Activated CD4-positive, alpha-beta T cell treated with anti-CD3 and anti-CD28 coated beads, Interleukin-10, Interleukin-2, amounts not matched to agents 100 ng/mL and 50 ng/mL, durations not matched to agents 16 hours and 8 hours (primary cell): ENCODE measurements around the gene SRSF12.
A peak's percentile ranks its signal among the peaks of the same experiment; 100 is the strongest.
"Not testable (repeated sequence)": the region's sequence is repeated elsewhere in the genome, so short reads cannot be mapped to it uniquely, and the experiment has no call there.

Source experiments
- DNase-seq: peaks from one replicate; pipeline ENCODE4 v3.0.0-alpha.2; 2020

The SRSF12 gene

DNA sequence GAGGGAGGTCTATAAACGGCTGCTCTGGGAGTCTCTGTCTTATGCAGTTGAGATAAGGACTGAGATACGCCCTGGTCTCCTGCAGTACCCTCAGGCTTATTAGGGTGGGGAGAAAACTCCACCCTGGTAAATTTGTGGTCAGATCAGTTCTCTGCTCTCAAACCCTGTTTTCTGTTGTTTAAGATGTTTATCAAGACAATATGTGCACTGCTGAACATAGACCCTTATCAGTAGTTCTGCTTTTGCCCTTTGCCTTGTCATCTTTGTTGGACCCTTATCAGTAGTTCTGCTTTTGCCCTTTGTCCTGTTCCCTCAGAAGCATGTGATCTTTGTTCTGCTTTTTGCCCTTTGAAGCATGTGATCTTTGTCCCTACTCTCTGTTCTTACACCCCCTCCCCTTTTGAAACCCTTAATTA, 10.4 kb upstream of the SRSF12 start:
- DNase-seq = not testable (repeated sequence)

DNA sequence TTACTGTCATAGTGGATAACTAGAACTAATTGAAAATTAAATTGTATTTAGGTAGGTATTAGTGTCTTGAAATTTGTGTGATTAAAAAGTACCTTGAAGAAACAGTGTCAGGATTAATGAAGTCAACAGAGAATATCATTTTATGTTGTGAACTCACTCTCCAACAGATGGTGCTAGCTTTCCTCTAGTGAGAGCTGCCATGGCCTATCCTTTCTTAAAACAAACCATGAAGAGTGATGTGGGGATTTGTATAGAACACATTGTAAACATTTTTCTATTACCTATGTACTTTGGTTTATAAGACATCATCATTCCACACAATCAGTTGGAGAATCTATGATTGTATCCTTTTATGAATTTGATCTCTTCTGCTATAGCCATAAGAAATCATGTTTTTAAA, 4.8 kb upstream of the SRSF12 start:
- peak; percentile 32 for DNase-seq

DNA sequence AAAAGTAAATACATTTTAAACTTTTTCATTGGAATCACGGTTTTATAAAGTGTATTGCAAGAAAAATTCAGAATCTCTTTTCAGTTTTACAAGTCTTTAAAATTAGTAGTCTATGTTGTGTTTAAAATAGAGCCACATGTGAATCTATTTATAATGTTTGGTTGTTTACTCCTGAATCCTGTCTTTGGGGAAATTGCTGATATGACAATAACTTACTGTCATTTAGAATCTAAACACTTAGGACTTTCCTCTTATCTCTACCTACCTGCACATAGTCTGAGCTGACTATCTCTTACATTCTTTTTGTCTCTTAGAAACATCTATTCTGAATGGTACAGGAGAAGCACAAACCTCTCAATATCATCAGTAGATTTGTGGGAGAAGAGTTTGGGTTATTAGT, 4.1 kb upstream of the SRSF12 start:
- DNase-seq = no peak

DNA sequence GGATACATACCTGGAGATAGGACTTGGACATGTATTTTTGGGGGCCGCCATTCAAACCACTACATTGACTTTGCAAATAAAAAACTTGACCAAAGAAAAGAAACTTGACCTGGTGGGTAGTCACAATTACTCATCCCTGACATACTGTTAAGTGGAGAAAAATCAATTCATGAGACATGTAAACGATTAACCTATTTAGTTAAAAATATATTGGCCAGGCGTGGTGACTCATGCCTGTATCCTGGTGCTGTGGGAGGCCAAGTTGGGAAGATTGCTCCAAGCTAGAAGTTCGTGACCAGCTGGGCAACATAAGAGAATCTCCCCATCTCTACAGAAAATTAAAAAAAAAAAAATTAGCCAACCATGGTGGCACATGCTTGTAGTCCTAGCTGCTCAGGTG, 2.5 kb upstream of the SRSF12 start:
- no peak for DNase-seq

DNA sequence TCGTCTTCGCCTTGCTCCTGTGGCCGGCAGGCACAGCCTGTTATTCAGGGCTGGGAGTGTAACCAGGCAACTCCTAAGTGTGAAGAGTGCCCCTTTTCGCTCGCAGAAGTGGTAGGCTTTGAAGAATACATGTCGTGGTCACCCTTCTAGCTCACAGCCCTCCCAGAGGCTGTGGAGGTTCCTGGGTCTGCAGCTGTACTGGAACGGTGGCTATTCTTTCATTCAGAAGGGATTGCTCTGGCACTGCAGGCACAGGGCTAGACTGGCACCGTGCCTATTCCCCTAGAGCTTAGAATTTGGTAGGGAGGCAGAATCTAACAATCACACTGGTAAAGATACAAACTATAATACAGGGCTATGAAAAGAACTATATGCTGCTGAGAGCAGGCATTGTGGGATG, 1.1 kb upstream of the SRSF12 start:
- no peak for DNase-seq

DNA sequence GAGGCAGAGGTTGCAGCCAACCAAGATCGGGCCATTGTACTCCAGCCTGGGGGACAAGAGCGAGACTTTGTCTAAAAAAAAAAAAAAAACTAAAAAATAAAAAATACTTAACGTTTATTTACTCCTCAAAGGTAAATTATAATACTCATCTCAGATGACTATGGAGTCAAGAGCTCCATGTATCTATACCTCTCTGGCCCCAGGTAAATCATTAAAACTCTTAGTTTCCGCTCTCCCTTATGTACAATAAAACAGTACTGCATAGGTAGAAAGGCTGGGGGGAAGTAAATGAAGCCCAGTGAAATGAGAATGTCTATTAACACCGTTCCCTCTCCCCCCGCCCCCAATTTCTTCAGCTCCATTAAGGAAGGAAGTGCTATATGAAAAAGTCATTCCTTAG, 1.2 kb downstream of the SRSF12 start:
- no peak for DNase-seq

DNA sequence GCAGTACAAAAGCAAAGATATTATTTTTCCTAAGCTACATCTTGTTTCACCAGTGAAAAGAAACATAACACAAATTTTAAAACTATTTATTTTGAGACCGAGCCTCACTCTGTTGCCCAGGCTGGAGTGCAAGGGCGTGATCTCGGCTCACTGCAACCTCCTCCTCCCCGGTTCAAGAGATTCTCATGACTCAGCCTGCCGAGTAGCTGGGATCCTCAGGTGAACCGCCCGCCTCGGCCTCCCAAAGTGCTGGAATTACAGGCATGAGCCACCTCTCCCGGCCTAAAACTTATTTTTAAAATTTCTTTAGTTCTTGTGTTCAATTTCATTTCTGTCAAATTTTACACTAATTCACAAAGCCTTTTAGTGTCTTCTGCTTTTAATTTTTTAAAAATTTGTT, 5.9 kb downstream of the SRSF12 start:
- no peak for DNase-seq

DNA sequence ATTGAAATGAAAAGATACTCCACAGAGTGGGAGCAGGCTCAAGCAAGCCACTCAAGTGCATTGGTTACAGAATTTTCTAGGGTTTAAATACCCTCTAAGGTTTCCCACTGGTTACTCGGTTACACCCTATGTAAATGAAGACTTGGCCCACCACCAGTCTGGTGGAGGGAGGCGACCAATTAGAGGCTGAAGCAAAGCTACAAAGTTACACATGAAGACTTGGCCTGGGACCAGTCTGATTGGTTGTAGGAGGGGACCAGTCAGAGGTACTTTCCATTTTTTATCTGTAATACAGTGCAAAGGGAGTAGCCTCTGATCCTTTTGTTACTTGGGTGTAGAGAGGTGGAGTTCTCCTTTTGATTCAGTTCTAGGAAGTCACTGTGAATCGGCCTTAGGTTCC, 7.6 kb downstream of the SRSF12 start:
- DNase-seq = no peak

DNA sequence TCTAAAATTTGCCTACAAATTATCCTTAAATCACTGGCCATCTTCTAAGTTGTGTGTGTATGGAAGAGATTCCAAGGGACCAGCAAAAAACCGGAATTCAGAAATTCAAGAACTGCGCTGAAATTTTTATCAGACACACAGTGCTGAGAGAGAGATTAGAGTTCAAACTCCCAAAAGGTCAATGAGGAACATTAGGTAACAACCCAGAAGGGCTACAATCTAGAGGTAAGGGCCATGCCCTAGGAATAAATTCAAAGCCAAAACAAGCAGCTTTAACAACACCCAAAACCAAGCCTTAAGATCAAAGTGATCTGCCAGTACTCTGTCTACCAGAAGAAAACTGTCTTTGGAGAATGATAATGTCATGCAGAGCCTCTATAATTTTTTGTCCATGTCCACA, 17.8 kb downstream of the SRSF12 start:
- no peak for DNase-seq

DNA sequence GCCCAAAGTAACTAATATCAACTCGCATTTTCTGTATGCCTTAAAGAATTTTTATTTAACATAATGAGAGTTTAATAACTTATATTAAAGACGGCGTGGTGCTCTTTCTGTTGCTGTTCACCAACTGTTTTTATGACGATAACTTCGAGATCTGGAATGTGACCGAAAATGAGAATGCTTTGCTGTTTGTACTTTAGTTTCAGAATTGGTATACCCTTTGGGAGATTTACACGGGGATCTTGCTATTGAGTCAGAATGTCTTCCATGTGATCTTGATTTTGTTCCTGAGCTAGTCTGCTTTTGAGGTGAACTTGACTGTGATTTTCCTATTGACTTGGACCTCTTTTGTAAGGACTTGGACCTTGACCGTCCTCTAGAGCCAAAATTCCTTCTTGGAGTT, 19.4 kb downstream of the SRSF12 start:
- peak; percentile 82 for DNase-seq

DNA sequence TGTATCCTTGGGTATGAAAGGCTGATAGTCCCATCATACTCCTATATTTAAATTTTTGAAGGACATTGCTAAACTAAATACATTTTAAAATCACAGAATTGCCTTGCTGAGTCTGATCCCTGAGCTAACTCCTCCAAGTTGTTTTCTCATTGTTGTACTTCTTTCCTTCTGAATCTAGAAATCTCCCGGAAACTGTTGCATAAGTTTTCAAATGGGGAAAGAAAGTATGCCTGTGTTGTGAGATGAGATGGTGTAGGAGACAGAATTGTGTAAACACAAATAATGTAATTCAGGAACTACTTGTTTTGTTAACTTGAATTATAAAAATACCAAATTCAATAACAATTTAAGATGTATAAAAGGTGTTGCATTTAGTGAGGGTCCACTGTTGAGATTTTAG, 30.0 kb downstream of the SRSF12 start:
- no peak for DNase-seq

DNA sequence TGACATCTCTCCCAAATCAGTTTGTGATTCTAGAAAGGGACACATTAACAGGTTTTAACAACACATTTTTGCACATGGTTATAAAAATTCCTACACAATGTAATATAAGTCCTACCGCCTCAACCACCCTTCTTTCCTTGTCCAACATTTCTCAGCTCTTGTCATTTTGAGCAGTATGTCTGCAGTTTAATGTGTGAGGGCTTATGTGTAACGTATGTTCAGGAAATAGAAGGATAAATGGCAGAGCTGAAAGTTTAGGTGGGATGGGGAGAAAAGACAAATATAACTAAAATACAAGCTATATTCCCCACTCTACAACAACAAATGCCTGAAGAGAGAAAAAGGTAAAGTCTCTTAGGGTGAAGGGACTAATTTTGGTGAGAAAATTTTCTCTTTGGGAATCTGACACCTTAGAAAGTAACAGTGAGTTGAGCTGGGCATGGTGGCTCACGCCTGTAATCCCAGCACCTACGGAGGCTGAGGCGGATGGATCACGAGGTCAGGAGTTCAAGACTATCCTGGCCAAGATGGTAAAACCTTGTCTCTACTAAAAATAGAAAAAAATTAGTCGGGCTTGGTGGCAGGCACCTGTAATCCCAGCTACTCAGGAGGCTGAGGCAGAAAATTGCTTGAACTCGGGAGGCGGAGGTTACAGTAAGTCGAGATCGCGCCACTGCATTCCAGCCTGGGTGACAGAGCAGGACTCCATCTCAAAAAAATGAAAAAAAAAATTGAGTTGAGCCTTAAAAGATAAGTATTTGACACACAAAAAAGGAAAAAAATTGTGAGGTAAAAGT, 32.3 kb downstream of the SRSF12 start:
- no peak for DNase-seq

DNA sequence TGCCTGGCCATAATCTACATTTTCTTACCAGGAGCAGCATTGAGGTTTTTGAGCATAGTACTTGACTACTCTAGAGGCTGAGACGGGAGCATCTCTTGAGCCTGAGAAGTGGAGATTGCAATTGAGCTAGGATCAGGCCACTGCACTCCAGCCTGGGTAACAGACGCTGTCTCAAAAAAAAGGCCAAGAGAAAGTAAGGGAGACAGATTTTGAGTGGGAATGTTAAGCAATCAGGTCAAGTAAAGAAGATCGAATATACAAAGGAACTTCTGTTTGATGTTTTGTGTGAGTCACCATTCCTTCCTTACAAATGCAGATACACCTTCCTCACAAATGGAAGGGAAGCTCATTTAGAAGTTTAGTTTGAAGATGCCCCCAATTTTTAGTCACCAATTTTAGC, 32.9 kb downstream of the SRSF12 start:
- DNase-seq = no peak

DNA sequence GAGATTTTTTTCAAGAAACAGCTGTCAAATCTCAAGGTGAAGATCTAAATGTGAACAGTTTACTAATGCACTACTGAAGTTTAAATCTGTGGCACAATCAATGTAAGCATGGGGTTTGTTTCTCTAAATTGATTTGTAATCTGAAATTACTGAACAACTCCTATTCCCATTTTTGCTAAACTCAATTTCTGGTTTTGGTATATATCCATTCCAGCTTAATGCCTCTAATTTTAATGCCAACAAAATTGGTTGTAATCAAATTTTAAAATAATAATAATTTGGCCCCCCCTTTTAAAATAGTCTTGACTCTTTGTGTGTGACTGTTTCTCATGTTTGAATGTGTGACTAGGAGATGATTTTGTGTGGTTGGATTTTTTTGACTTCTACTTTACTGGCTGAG, 33.3 kb downstream of the SRSF12 start:
- no peak for DNase-seq

DNA sequence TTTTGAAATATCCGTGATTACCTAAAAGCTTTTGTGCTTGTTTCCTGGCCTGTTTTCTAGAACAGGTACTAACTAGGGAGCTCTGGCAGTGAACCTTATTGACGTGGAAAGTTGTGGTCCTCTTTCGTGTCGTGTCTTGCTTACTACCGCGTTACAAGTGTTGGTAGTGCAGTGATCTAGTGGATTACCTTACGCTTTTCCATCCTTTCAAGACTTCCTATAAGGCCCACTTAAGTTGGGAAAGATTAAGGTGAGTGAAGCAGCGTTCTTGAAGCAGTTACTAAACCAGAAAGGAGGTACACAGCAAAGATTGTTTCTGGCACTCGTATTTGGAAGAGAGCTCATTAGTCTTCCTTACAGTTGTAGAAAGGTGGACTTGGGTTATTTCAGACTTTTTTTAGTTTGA, 35.4 kb downstream of the SRSF12 start:
- peak; percentile 31 for DNase-seq

DNA sequence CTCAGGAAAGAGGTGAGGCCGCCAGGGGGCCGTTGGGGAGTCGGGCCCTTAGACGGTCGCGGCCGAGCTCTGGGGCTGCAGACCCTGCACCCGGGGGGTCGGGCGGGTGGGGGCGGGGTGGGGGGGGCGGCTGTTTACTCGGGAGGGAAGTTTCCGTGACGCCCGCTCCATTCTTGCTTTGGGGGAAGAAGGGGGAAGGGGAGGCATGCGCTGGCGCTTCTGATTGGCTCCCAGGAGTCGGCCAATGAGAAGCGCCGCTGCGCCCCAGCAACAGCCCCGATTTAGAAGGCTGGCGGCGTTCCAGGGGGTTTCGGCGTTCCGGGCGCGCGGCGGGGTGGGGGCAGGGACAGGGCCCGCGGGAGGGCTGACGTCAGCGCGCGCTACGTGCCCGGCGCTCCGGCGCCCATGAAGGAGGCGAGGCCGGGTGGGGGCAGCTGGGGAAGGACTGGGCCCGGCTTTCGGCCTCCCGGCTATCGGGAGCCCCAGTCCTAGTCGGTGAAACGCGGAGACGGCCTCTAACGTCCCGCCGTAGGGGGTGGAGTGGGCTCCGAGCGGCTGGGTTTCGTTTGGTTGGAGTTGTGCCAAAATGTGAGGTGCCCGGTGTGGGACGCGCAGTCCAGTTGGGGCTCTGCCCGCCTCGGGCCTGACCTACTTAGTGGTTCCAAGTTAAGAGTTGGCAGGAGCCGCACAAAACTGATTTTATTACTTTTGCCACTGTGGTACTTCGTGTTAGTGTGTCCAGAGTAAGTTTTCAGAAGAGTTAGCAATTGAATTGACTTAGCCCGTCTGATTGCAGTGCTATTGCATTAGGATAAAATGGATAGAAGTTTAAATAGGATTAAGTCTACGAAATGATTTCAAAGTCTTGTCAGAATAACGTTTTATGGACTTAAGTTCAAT, 36.2 kb downstream of the SRSF12 start:
- DNase-seq = peak; percentile 97

DNA sequence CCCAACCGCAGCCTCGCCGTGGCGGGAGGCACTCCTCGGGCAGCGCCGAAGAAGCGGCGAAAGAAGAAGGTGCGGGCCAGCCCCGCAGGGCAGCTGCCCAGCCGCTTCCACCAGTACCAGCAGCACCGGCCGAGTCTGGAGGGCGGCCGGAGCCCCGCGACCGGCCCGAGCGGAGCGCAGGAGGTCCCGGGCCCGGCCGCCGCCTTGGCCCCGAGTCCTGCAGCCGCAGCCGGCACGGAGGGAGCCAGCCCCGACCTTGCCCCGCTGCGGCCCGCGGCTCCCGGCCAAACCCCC, 36.8 kb downstream of the SRSF12 start:
- DNase-seq = no peak

DNA sequence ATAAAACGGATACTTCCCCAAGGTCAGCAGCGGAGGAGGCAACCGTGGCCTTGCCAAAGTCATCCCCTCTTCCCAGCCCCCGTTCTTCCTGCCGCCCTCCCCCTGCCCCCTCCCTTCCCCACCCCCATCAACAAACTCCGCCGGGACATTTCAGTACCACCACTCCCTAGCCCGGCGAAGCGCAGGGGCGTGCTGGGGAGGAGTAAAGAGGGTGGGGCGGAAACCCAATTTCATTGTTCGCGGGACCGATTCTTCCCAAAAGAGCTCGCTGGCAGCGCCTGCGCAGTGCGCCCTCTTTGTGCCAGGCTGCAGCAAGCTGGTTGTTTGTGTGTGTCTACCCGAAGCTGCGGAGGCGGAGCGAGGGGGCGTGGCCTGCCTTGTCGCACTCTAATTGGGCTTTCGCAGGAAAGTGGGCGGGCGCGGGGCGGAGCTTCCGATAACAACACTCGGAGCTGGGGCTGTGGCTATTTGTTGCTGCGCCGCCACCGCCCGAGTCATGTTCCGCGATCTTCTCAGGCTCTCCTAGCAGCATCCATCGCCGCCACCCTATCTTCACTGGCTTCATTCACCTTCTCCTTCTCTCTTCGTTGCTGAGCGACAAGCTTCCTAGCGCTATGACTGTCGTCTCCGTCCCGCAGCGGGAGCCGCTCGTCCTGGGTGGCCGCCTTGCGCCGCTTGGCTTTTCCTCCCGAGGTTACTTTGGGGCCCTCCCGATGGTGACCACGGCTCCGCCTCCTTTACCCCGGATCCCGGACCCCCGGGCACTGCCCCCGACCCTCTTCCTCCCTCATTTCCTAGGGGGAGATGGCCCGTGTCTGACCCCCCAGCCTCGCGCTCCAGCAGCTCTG, 37.4 kb downstream of the SRSF12 start, which contains the start of gene PNRC1:
Gene PNRC1 (plus strand): TSS at position 471 of the 848 bp plus-strand sequence. CDS start 144 bp downstream, at position 615.
- DNase-seq = peak; percentile 100

DNA sequence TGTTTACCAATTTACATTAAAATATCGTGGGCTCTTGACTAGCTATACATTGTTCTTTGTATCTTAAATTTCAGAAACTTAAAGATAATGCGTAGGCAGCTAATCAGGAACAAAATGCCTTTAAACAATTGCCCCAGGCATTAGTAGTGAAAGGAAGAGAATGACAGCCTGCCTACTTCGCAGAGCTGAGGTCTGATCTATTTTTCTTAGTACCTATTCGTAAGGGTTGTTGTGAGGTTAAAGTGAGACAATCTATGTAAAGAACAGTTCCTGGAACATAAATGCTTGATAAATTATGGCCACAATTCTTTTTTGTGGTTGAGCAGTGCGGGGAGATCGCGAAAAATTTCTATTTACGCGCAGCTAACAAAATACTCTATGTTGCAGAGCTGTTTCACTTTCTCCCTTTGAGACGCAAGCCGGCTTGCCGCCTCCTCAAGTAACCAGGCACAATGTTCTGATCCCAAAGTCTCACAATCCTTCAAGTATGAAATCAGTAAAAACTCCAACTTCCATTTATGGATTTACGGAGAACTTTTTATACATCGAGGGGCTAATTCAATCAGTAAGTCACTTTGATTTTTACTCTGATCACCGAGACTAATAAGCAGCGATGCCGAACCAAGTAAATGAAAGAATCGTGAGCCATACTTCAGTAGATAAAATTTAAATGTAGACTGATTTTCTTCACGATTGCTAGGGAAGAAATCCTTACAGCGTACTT, 38.2 kb downstream of the SRSF12 start:
- DNase-seq = peak; percentile 64

DNA sequence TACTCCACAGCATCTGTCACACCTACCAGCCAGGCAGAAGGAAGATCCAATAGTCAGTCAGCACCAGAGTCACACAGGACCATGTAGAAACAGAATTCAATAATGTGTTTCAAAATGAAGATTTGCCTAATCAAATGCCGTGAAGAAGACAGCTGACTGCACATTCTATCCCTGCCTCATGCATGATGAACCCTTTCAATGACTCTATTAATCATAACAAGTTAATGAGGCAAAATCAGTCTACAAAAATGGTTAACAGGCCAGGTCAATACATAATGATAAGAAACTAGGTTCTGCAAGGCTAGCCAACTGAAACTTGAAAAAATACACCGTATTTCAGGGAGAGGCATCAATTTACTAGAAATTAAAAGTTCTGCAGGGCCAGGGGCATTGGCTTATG, 44.0 kb downstream of the SRSF12 start:
- DNase-seq = no peak

DNA sequence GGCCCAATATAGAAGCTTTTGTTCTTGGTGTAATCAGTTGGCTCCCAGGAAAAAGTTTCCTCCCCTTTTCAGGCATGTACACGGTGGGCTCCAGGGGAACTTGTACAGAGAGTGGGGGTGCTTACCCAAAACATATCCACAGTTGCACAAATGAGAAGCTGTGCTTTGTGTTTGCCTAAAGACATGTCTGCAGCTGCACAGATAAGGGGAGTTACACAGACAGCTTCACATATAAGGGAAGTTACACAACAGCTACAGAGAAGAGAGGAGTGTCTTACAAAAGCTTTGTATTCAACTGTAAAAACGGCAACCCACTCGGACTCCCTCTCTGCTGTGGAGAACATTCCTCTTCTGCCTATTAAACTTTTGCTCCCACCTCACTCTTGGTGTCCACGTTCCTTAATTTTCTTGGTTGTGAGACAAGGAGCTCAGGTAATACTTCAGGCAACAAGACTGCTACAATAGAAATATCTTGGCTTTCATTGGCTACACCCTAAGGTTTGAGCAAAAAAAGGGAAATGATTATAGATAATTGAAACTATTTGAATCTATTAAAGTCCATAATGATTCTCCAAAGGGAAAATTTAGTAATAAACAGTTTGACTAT, 44.8 kb downstream of the SRSF12 start:
- DNase-seq = no peak

DNA sequence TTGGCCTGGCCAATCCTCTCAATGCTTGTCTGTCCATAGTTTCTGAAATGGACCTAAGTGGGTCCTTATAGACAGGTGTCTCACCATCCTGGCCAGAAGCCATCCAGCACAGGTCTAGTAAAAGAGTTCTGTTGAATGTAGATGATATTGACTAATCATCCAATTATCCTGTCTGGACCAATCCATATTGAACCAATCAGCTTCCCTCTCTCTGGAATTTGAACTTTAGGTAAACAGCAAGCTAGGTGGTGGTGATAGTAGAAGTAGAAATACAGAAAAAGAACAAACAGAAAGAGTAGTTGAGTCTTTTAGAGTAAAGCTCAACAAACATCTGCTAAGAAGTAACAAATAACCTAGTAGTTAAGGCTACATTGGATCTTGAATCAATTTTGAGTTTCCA, 46.8 kb downstream of the SRSF12 start:
- DNase-seq = no peak
